Fibroblast of lung (primary cell): ENCODE measurements around the gene CIB4. TPM values are rescaled to one million over a fixed set of nuclear protein-coding genes. Genes with fewer than 3 reads are reported as not detected.

ENCODE experiments used
- DNase-seq, 2 donors: peaks; one replicate each; pipeline versions ENCODE4 v3.0.0 to v3.0.0-alpha.2; 2010; ENCODE audit warnings: low read depth in 2 of 2
- H2AFZ ChIP-seq: 2 replicates; pipeline ENCODE4 v1.5.1; 2012; ENCODE audit warnings: low read length, control low read depth, inconsistent platforms
- H3K27ac ChIP-seq: 2 replicates; pipeline ENCODE4 v1.5.1; 2011; ENCODE audit warnings: low read length, control low read depth; ENCODE audit not compliant: insufficient read depth
- H3K27me3 ChIP-seq: 2 replicates; pipeline ENCODE4 v1.5.1; 2011; ENCODE audit warnings: mild to moderate bottlenecking, low read length; ENCODE audit not compliant: control insufficient read depth, insufficient read depth
- H3K36me3 ChIP-seq: 2 replicates; pipeline ENCODE4 v1.5.1; 2011; ENCODE audit warnings: low read length; ENCODE audit not compliant: control insufficient read depth, insufficient read depth
- H3K4me1 ChIP-seq: 2 replicates; pipeline ENCODE4 v1.5.1; 2011; ENCODE audit warnings: low read length; ENCODE audit not compliant: control insufficient read depth, insufficient read depth; ENCODE audit errors: extremely low read depth
- H3K4me2 ChIP-seq: 2 replicates; pipeline ENCODE4 v1.5.1; 2011; ENCODE audit warnings: low read length, control low read depth; ENCODE audit not compliant: insufficient read depth; ENCODE audit errors: extremely low read depth
- H3K4me3 ChIP-seq, 4 experiments: fragments of 200-600 bp in 1 of 4; sonication (generic) in 1 of 4; replicated peaks in 1 of 4; 2 replicates each; pipeline ENCODE4 v1.5.1; 2011 to 2016; ENCODE audit warnings: low read length in 4 of 4, low read depth in 3 of 4, mild to moderate bottlenecking in 3 of 4, control low read depth in 2 of 4, inconsistent platforms in 1 of 4, mixed read lengths in 1 of 4; ENCODE audit not compliant: insufficient read depth in 1 of 4; ENCODE audit errors: control extremely low read depth in 1 of 4
- H3K79me2 ChIP-seq: 2 replicates; pipeline ENCODE4 v1.5.1; 2012; ENCODE audit warnings: mild to moderate bottlenecking, low read length, inconsistent platforms; ENCODE audit not compliant: control insufficient read depth, insufficient read depth
- H3K9ac ChIP-seq: 2 replicates; pipeline ENCODE4 v1.5.1; 2011; ENCODE audit warnings: mild to moderate bottlenecking, low read length, control low read depth; ENCODE audit not compliant: insufficient read depth
- H3K9me3 ChIP-seq: 2 replicates; pipeline ENCODE4 v1.5.1; 2012; ENCODE audit warnings: low read depth, low read length; ENCODE audit not compliant: control insufficient read depth, insufficient read depth
- H4K20me1 ChIP-seq: 2 replicates; pipeline ENCODE4 v1.5.1; 2011; ENCODE audit warnings: low read length; ENCODE audit not compliant: control insufficient read depth, insufficient read depth; ENCODE audit errors: extremely low read depth
- EZH2 ChIP-seq: IDR thresholded peaks from 2 replicates; pipeline ENCODE4 v1.5.1; 2012; ENCODE audit warnings: low read length, control low read depth, mild to moderate bottlenecking; ENCODE audit errors: missing control alignments
- polyA plus RNA-seq, 2 donors: library from polyadenylated mRNA; depleted of rRNA in 1 of 2; stranded (reverse) in 1 of 2; unstranded in 1 of 2; fragments of >200 nt; gene quantifications; 2 replicates each; pipeline ENCODE4 v1.2.1, GENCODE V29; 2011 to 2012; ENCODE audit warnings: missing spikeins in 1 of 2
- total RNA-seq: library from RNA; depleted of rRNA; stranded (reverse); fragments of >200 nt; gene quantifications from 2 replicates; pipeline ENCODE4 v1.2.1, GENCODE V29; 2014
- TF ChIP-seq, protein P1 (sequence below), 2 donors: IDR thresholded peaks in 1 of 2; conservative IDR thresholded peaks in 1 of 2; 1 replicate in 1 of 2; 2 replicates in 1 of 2; pipeline ENCODE4 v1.5.1; 2011 to 2012; ENCODE audit warnings: low read length in 2 of 2, control low read depth in 1 of 2, inconsistent platforms in 1 of 2, low read depth in 1 of 2, mild to moderate bottlenecking in 1 of 2

Gene CIB4
- total and polyA plus RNA-seq, 2 donors (not counting 1 experiment from before 2014, with no cell fraction given), result not detected

GRCh38 chr2:26542194-26542455 is 99.0 kb downstream of the CIB4 start:
- no peaks in the 10 kb centered on the region for H3K9me3 ChIP-seq
- no peaks in the 10 kb centered on the region for H3K4me1 ChIP-seq
- no peaks in the 10 kb centered on the region for H3K27me3 ChIP-seq
- DNase-seq, result no peak
- no peaks in the 10 kb centered on the region for H4K20me1 ChIP-seq
- H3K4me3 ChIP-seq, result no peak overlapping the region
- TF ChIP-seq EZH2, result no peak
- TF ChIP-seq, protein P1, sequence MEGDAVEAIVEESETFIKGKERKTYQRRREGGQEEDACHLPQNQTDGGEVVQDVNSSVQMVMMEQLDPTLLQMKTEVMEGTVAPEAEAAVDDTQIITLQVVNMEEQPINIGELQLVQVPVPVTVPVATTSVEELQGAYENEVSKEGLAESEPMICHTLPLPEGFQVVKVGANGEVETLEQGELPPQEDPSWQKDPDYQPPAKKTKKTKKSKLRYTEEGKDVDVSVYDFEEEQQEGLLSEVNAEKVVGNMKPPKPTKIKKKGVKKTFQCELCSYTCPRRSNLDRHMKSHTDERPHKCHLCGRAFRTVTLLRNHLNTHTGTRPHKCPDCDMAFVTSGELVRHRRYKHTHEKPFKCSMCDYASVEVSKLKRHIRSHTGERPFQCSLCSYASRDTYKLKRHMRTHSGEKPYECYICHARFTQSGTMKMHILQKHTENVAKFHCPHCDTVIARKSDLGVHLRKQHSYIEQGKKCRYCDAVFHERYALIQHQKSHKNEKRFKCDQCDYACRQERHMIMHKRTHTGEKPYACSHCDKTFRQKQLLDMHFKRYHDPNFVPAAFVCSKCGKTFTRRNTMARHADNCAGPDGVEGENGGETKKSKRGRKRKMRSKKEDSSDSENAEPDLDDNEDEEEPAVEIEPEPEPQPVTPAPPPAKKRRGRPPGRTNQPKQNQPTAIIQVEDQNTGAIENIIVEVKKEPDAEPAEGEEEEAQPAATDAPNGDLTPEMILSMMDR (conservative IDR thresholded peaks at IDR 0.05 in 1 of 2, IDR thresholded peaks at IDR 0.05 in 1 of 2; ENCODE audit: low read depth in 1 of 2, low read length in 2 of 2), result no peak
- H3K36me3 ChIP-seq, result no peaks in the 10 kb centered on the region
- no peak overlapping the region for H3K27ac ChIP-seq
- no peak overlapping the region for H2AFZ ChIP-seq
- H3K4me2 ChIP-seq, result no peak overlapping the region
- H3K79me2 ChIP-seq, result no peaks in the 10 kb centered on the region
- no peak overlapping the region for H3K9ac ChIP-seq

- no peak for DNase-seq
- Histone ChIP-seq H3K27ac (no peak overlapping the region), H3K27me3 (no peaks in the 10 kb centered on the region), H2AFZ (no peak overlapping the region), H3K4me1 (no peaks in the 10 kb centered on the region), H3K79me2 (no peaks in the 10 kb centered on the region), H3K9me3 (no peaks in the 10 kb centered on the region), H4K20me1 (no peaks in the 10 kb centered on the region), H3K36me3 (no peaks in the 10 kb centered on the region), H3K4me2 (no peak overlapping the region), H3K4me3 (no peak overlapping the region), H3K9ac (no peak overlapping the region)
- TF ChIP-seq, protein P1 (conservative IDR thresholded peaks at IDR 0.05 in 1 of 2, IDR thresholded peaks at IDR 0.05 in 1 of 2; ENCODE audit: low read depth in 1 of 2, low read length in 2 of 2), result no peak
- no peak for TF ChIP-seq EZH2
Observed at GRCh38 chr2:26541401-26542193, 99.6 kb downstream of the CIB4 start.

- Histone ChIP-seq H3K9ac (no peak overlapping the region), H3K4me3 (no peak overlapping the region), H3K27ac (no peak overlapping the region), H3K4me2 (no peak overlapping the region), H4K20me1 (no peaks in the 10 kb centered on the region), H3K79me2 (no peaks in the 10 kb centered on the region), H3K4me1 (no peaks in the 10 kb centered on the region), H2AFZ (no peak overlapping the region), H3K27me3 (no peaks in the 10 kb centered on the region), H3K9me3 (no peaks in the 10 kb centered on the region), H3K36me3 (no peaks in the 10 kb centered on the region)
- TF ChIP-seq, protein P1 (conservative IDR thresholded peaks at IDR 0.05 in 1 of 2, IDR thresholded peaks at IDR 0.05 in 1 of 2; ENCODE audit: low read depth in 1 of 2, low read length in 2 of 2), result no peak
- no peak for TF ChIP-seq EZH2
- no peak for DNase-seq
Observed at GRCh38 chr2:26540961-26541360, 100.2 kb downstream of the CIB4 start.
